Activated naive CD8-positive, alpha-beta T cell treated with anti-CD3 and anti-CD28 coated beads, Interleukin-2, amount 10 ng/mL, durations not matched to agents 7 days and 5 days (primary cell): ENCODE data around the gene RGL4. TPM values are rescaled to one million over a fixed set of nuclear protein-coding genes. Genes with fewer than 3 reads are reported as not detected.
A peak's percentile ranks its signal among the peaks of the same experiment; 100 is the strongest.

ENCODE experiments used
- ATAC-seq: fragments of 150-1000 bp; cut with Tn5 transposase; one replicate; pipeline ENCODE4 v1.10.0; 2021; ENCODE audit warnings: low read depth, moderate library complexity
- POLR2A ChIA-PET: fragments of 350-600 bp; sonication (Branson Sonifier 250); formaldehyde crosslinking; loops from one replicate; lab custom pipeline; 2021; ENCODE audit warnings: antibody characterized with exemption; lab: Charles Lee
- DNase-seq: peaks from one replicate; pipeline ENCODE4 v3.0.0; 2021
- H3K27ac Mint-ChIP-seq: one replicate; pipeline ENCODE4 v1.8.0; 2022; ENCODE audit warnings: mild to moderate bottlenecking, mixed read lengths
- H3K27me3 Mint-ChIP-seq: one replicate; pipeline ENCODE4 v1.8.0; 2022; ENCODE audit warnings: mild to moderate bottlenecking, moderate library complexity, mixed read lengths
- H3K36me3 Mint-ChIP-seq: one replicate; pipeline ENCODE4 v1.8.0; 2021; ENCODE audit warnings: mild to moderate bottlenecking, mixed read lengths
- H3K4me1 Mint-ChIP-seq: one replicate; pipeline ENCODE4 v1.8.0; 2021; ENCODE audit warnings: mixed read lengths
- H3K4me3 Mint-ChIP-seq: one replicate; pipeline ENCODE4 v1.8.0; 2022; ENCODE audit warnings: mild to moderate bottlenecking, moderate library complexity, mixed read lengths
- H3K9me3 Mint-ChIP-seq: one replicate; pipeline ENCODE4 v1.8.0; 2021; ENCODE audit warnings: mixed read lengths
- total RNA-seq, 2 experiments: library from RNA; stranded (reverse); gene quantifications; one replicate each; pipeline ENCODE4 v1.2.3, GENCODE V29; 2021

Gene RGL4
- total RNA-seq, 2 experiments from 2014 or later = 24.9 to 25.8 TPM

GRCh38 chr22:23684561-23685031, 6.2 kb upstream of the RGL4 start:
- Mint-ChIP-seq H3K27me3 (no peaks in the 10 kb centered on the region), H3K36me3 (peaks cover 3% of the 10 kb centered on the region), H3K27ac (no peak overlapping the region), H3K4me1 (peaks cover 8% of the 10 kb centered on the region), H3K4me3 (no peak overlapping the region), H3K9me3 (no peaks in the 10 kb centered on the region)
- DNase-seq = no peak
- ATAC-seq = no peak
- POLR2A ChIA-PET = interaction anchor here (0.7 kb wide), 1 partner anchor 12 kb away, joined by 3 read pairs; no protein-coding TSS in a partner anchor

GRCh38 chr22:23685205-23685784, 5.5 kb upstream of the RGL4 start:
- no peak for DNase-seq
- no peak overlapping the region for H3K27ac Mint-ChIP-seq
- POLR2A ChIA-PET = interaction anchor here (0.8 to 2.5 kb wide), 2 partner anchors 9 to 11 kb away, joined by 3 to 13 read pairs; no protein-coding TSS in a partner anchor
- peaks cover 8% of the 10 kb centered on the region for H3K4me1 Mint-ChIP-seq
- H3K9me3 Mint-ChIP-seq = no peaks in the 10 kb centered on the region
- no peak overlapping the region for H3K4me3 Mint-ChIP-seq
- no peak for ATAC-seq
- no peaks in the 10 kb centered on the region for H3K27me3 Mint-ChIP-seq
- peaks cover 5% of the 10 kb centered on the region for H3K36me3 Mint-ChIP-seq

- no peak for ATAC-seq
- POLR2A ChIA-PET = interaction anchor here (0.6 to 2.5 kb wide), 2 partner anchors 9 to 70 kb away, joined by 3 to 13 read pairs; no protein-coding TSS in a partner anchor
- no peak overlapping the region for H3K27ac Mint-ChIP-seq
- peaks cover 8% of the 10 kb centered on the region for H3K36me3 Mint-ChIP-seq
- H3K4me1 Mint-ChIP-seq = peaks cover 8% of the 10 kb centered on the region
- no peak overlapping the region for H3K4me3 Mint-ChIP-seq
- DNase-seq = no peak
- H3K27me3 Mint-ChIP-seq = no peaks in the 10 kb centered on the region
- H3K9me3 Mint-ChIP-seq = no peaks in the 10 kb centered on the region
Measured at GRCh38 chr22:23686416-23687024, 4.3 kb upstream of the RGL4 start.

GRCh38 chr22:23688121-23688520, 2.7 kb upstream of the RGL4 start:
- no peaks in the 10 kb centered on the region for H3K9me3 Mint-ChIP-seq
- no peak overlapping the region for H3K27ac Mint-ChIP-seq
- DNase-seq (no peak), ATAC-seq (no peak)
- no peaks in the 10 kb centered on the region for H3K27me3 Mint-ChIP-seq
- POLR2A ChIA-PET = no interaction called here
- peaks cover 4% of the 10 kb centered on the region for H3K4me1 Mint-ChIP-seq
- H3K4me3 Mint-ChIP-seq = no peak overlapping the region
- peaks cover 14% of the 10 kb centered on the region for H3K36me3 Mint-ChIP-seq

- Mint-ChIP-seq H3K27ac (no peak overlapping the region), H3K4me3 (no peak overlapping the region), H3K4me1 (peaks cover 4% of the 10 kb centered on the region), H3K27me3 (no peaks in the 10 kb centered on the region), H3K9me3 (no peaks in the 10 kb centered on the region), H3K36me3 (peaks cover 13% of the 10 kb centered on the region)
- no peak for ATAC-seq
- POLR2A ChIA-PET = no interaction called here
- DNase-seq = no peak
Measured at GRCh38 chr22:23688571-23688970, 2.2 kb upstream of the RGL4 start.

- Mint-ChIP-seq H3K27me3 (no peaks in the 10 kb centered on the region), H3K4me1 (peaks cover 8% of the 10 kb centered on the region), H3K4me3 (no peak overlapping the region), H3K9me3 (no peaks in the 10 kb centered on the region), H3K36me3 (peaks cover 18% of the 10 kb centered on the region), H3K27ac (no peak overlapping the region)
- ATAC-seq (no peak), DNase-seq (no peak)
- POLR2A ChIA-PET = no interaction called here
Measured at GRCh38 chr22:23689414-23689813, 1.4 kb upstream of the RGL4 start.

- Mint-ChIP-seq H3K9me3 (no peaks in the 10 kb centered on the region), H3K4me1 (peaks cover 26% of the 10 kb centered on the region), H3K4me3 (no peak overlapping the region), H3K27ac (no peak overlapping the region), H3K27me3 (no peaks in the 10 kb centered on the region), H3K36me3 (peaks cover 28% of the 10 kb centered on the region)
- ATAC-seq (no peak), DNase-seq (no peak)
- POLR2A ChIA-PET = no interaction called here
Measured at GRCh38 chr22:23691748-23692423, 1.1 kb downstream of the RGL4 start.

- H3K4me1 Mint-ChIP-seq = peaks cover 31% of the 10 kb centered on the region
- peaks cover 29% of the 10 kb centered on the region for H3K36me3 Mint-ChIP-seq
- no peaks in the 10 kb centered on the region for H3K27me3 Mint-ChIP-seq
- H3K4me3 Mint-ChIP-seq = no peak overlapping the region
- POLR2A ChIA-PET = interaction anchor here (1.2 kb wide), 1 partner anchor 74 kb away, joined by 3 read pairs; no protein-coding TSS in a partner anchor
- DNase-seq (no peak), ATAC-seq (no peak)
- no peaks in the 10 kb centered on the region for H3K9me3 Mint-ChIP-seq
- no peak overlapping the region for H3K27ac Mint-ChIP-seq
Measured at GRCh38 chr22:23692598-23693291, 1.9 kb downstream of the RGL4 start.

GRCh38 chr22:23693979-23694680, 3.3 kb downstream of the RGL4 start:
- H3K9me3 Mint-ChIP-seq = no peaks in the 10 kb centered on the region
- ATAC-seq (no peak), DNase-seq (no peak)
- H3K4me1 Mint-ChIP-seq = peaks cover 36% of the 10 kb centered on the region
- POLR2A ChIA-PET = interaction anchor here (0.7 to 1.2 kb wide), 3 partner anchors 9 to 73 kb away, joined by 3 read pairs; no protein-coding TSS in a partner anchor
- no peak overlapping the region for H3K4me3 Mint-ChIP-seq
- no peaks in the 10 kb centered on the region for H3K27me3 Mint-ChIP-seq
- H3K36me3 Mint-ChIP-seq = peaks cover 36% of the 10 kb centered on the region
- peak overlapping the region; percentile 100 for H3K27ac Mint-ChIP-seq

GRCh38 chr22:23695141-23695540, 4.3 kb downstream of the RGL4 start:
- Mint-ChIP-seq H3K27ac (peak overlapping the region; percentile 100), H3K36me3 (peaks cover 46% of the 10 kb centered on the region), H3K4me3 (peak overlapping the region; percentile 98), H3K27me3 (no peaks in the 10 kb centered on the region), H3K9me3 (no peaks in the 10 kb centered on the region), H3K4me1 (peaks cover 38% of the 10 kb centered on the region)
- POLR2A ChIA-PET = interaction anchor here (1.7 to 2.4 kb wide), 3 partner anchors 9 to 68 kb away, joined by 8 to 13 read pairs (median 9); partner anchors contain the start of genes C22orf15 and ZNF70
- DNase-seq = no peak
- ATAC-seq = no peak

GRCh38 chr22:23695571-23696325, 4.9 kb downstream of the RGL4 start:
- Mint-ChIP-seq H3K9me3 (no peaks in the 10 kb centered on the region), H3K27ac (peak overlapping the region; percentile 100), H3K27me3 (no peaks in the 10 kb centered on the region), H3K4me3 (peak overlapping the region; percentile 98), H3K4me1 (peaks cover 39% of the 10 kb centered on the region), H3K36me3 (peaks cover 48% of the 10 kb centered on the region)
- POLR2A ChIA-PET = interaction anchor here (0.7 to 2.4 kb wide), 11 partner anchors 9 to 89 kb away, joined by 3 to 19 read pairs (median 5); partner anchors contain the start of genes C22orf15 and ZNF70
- ATAC-seq (no peak), DNase-seq (no peak)
